Measurements from ENCODE around the gene BAHCC1.
A peak's percentile ranks its signal among the peaks of the same experiment; 100 is the strongest.

The BAHCC1 gene

DNA sequence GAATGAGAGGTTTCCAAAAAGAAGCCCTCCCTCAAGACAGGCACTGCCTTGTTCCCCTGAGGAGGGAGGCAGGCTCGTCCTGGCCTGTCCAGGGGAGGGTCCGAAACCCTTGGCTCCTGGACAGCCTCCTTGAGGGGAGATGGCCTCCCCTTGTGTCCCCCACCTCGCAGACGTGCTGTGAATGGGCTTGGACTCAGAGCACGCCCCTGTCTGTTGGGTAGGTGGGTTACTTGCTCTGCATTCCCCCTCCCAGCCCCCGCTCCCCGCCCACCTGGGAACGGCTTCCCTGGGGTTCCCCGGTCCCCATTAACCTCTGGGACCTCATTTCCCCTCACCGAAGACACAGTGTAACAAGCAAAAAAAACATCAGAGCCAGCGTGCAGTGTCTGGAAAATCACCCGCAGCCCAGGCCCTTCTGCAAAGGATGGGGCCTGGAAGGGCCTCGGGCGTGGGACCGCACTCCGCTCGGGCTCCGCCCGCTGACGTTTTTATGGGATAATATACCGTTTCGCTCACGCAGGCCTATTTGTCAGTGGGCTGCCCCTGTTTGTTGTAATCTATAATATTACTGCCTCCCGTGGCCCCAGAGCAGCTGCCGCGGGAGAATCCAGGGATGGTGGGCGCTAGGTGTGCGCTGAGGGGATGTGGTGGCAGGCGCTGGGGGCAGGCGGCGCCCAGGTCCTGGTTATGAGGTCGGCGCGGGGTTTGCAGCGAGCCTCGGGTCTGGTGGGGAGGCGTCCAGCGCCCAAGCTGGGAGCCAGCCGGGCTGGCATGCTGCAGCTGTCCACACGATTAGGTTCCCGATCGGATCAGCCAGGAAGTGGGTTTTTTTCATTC lies 11.1 kb downstream of the BAHCC1 start:
- H3K4me3 ChIP-seq (ENCODE audit: low read depth, low read length), result no peak overlapping the region
- no peak for TF ChIP-seq CTCF (conservative IDR thresholded peaks at IDR 0.05; ENCODE audit: low read depth, low read length)
- DNase-seq (ENCODE audit: low read depth), result no peak

DNA sequence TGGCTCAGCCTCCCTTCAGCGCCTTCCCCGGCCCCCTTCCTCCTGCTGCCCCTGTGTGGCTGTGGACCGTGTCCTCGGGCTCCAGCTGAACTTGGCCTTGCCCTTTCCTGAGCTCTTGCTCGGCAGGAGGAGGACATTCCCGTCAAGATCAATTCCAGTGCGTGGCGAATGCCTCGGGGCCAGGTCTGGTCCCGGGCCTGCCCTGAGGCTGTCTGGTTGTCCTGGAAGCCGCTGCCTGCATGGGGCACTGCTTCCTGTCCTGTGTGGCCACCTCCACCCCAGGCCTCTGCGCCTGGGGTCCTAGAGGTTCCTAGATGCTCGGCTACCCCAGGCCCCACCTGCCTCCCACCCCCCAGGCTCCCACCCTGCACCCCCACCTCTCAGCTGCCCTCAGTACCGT lies 12.8 kb downstream of the BAHCC1 start:
- DNase-seq (ENCODE audit: low read depth), result no peak
- no peak overlapping the region for H3K4me3 ChIP-seq (ENCODE audit: low read depth, low read length)
- no peak for TF ChIP-seq CTCF (conservative IDR thresholded peaks at IDR 0.05; ENCODE audit: low read depth, low read length)

DNA sequence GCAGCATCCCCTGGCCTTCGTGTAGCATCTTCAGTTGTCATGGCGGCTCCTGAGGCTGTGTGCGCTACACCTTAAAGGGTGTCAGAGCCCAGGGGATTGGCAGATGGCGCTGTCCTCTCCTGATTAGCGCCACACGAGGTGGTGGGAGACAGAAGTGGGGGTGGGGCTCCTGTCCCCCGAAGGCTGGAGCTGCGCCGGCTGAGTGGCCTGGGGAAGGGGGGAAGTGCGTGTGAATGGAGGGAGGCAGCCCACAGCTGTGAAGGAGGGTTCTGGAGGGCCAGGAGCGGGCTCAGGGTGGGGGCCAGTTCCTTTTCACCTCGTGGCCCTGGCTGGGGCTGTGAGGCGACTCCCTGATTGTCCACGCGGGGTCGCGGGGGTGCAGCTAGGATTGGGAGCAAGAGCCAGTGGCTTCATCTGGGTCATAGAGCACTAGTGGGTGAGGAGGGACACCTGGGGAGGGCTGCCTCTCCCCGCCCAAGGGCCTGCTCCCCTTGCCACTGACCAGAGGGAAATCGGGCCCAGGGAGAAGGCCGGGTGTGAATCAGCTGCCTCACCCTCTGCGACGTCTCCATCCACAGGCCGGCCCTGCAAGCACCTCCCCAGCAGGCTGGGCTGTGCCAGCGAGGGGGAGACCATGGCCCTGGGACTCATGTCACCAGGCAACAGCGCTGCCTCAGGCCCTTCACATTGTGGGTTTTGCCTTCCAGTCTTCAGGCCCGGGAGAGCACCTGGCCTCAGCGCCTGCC lies 14.1 kb downstream of the BAHCC1 start:
- TF ChIP-seq CTCF (conservative IDR thresholded peaks at IDR 0.05; ENCODE audit: low read depth, low read length), result no peak
- H3K4me3 ChIP-seq (ENCODE audit: low read depth, low read length), result no peak overlapping the region
- DNase-seq (ENCODE audit: low read depth), result no peak

- no peak for TF ChIP-seq CTCF (conservative IDR thresholded peaks at IDR 0.05; ENCODE audit: low read depth, low read length)
- no peak for DNase-seq (ENCODE audit: low read depth)
- no peak overlapping the region for H3K4me3 ChIP-seq (ENCODE audit: low read depth, low read length)
Observed at GRCh38 chr17:81410852-81411251, 15.6 kb downstream of the BAHCC1 start.

DNA sequence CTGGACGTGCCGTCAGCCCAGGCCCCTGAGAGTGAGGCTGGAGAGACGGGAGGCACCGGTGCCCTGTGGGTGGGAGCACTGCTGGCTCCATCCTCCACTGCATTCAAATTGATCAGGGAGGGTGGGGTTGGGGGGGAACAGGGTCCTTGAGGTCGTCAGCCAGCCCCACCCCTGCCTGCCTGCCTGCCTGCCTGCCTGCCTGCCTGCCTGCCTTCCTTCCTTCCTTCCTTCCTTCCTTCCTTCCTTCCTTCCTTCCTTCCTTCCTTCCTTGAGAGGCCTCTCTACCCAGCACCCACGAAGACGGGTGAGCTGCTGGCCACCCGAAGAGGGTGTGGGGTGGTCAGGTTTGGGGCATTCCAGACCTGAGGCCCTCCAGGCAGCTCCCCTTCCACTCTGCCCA lies 16.0 kb downstream of the BAHCC1 start:
- DNase-seq (ENCODE audit: low read depth), result no peak
- no peak overlapping the region for H3K4me3 ChIP-seq (ENCODE audit: low read depth, low read length)
- TF ChIP-seq CTCF (conservative IDR thresholded peaks at IDR 0.05; ENCODE audit: low read depth, low read length), result no peak

DNA sequence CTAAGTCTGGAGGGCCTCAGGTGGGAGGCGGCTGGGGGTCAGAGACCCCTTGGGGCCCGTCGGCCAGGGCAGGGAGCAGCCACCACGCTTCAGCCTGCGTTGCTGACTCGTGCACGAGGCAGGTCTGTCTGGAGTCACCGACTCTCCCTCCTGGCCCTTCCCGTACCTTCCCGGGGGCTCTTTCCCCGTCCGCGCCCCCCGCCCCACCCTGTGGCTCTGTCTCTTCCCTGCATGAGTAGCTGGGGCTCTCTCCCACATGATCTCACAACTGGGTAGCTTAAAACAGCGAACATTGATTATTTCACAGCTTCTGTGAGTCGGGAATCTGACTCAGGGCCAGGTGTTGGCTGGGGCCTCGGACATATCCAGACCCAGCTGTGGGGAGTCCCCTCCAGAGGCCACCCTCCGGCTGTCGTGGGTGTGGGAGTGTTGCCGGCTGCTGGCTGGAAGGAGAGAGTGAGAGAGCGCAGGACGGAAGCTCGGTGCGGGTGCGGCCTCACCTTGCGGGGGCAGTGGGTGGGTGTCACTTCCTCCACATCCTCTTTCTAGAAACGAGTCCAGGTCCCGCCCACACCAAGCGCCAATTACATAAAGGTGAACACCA lies 17.3 kb downstream of the BAHCC1 start:
- peak; percentile 41 for DNase-seq (ENCODE audit: low read depth)
- no peak for TF ChIP-seq CTCF (conservative IDR thresholded peaks at IDR 0.05; ENCODE audit: low read depth, low read length)
- H3K4me3 ChIP-seq (ENCODE audit: low read depth, low read length), result no peak overlapping the region
